ENCODE results near the gene SPG7.

Gene SPG7

DNA sequence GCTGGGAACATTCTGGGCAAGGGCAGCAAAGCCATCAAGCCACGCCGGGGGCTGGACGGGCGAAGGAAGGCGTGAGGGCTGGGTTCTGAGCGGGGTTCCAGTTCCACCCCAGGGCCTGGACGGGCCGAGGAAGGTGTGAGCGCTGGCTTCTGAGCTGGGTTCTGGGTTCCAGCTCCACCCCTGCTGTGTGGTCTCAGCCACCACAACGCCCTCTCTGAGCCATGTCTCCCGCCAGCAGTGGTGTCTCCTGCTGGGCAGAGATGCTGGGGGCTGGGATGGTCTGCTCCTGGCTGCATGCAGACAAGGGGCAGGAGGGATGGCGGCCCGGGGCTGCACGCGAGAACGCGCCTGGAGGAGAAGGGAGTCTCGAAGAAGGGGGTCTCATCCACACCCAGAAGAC is 63.4 kb downstream of the SPG7 start:
- TF ChIP-seq, protein P1, sequence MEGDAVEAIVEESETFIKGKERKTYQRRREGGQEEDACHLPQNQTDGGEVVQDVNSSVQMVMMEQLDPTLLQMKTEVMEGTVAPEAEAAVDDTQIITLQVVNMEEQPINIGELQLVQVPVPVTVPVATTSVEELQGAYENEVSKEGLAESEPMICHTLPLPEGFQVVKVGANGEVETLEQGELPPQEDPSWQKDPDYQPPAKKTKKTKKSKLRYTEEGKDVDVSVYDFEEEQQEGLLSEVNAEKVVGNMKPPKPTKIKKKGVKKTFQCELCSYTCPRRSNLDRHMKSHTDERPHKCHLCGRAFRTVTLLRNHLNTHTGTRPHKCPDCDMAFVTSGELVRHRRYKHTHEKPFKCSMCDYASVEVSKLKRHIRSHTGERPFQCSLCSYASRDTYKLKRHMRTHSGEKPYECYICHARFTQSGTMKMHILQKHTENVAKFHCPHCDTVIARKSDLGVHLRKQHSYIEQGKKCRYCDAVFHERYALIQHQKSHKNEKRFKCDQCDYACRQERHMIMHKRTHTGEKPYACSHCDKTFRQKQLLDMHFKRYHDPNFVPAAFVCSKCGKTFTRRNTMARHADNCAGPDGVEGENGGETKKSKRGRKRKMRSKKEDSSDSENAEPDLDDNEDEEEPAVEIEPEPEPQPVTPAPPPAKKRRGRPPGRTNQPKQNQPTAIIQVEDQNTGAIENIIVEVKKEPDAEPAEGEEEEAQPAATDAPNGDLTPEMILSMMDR (IDR thresholded peaks at IDR 0.05; ENCODE audit: low read depth, low read length, missing control alignments), result no peak
- no peak for DNase-seq
- no peak overlapping the region for H3K4me3 ChIP-seq (ENCODE audit: low read depth, low read length)
- H3K27ac ChIP-seq, result no peak overlapping the region
- in situ Hi-C loops (cut with HindIII; ENCODE audit: low pct_ligation_motif_present, low sequenced_read_pairs), result no loop called here
- H3K27me3 ChIP-seq (replicated peaks), result no peaks in the 10 kb centered on the region
- no peaks in the 10 kb centered on the region for H3K36me3 ChIP-seq (replicated peaks)

DNA sequence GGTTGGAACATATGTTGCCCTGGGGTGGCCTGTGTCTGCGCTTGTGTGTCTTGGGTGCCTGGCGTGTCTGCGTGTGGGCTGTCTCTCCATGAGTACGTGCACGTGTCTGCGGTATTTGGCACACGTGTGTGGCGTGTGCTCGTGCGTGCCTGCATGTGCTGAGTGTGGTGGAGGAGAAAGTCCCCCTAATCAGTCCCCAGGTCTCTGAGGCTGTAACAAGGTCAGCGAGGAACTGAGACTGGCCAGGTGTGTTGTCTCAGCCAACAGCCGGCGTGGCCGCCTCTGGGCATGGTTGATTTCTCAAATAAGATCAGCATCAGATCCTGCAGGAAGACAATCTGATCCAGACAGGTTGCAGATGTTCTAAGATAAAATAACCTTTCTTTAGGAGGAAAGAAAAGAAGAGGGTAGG is 63.9 kb downstream of the SPG7 start:
- H3K36me3 ChIP-seq (replicated peaks), result no peaks in the 10 kb centered on the region
- no peak overlapping the region for H3K4me3 ChIP-seq (ENCODE audit: low read depth, low read length)
- H3K27ac ChIP-seq, result no peak overlapping the region
- TF ChIP-seq, protein P1 (IDR thresholded peaks at IDR 0.05; ENCODE audit: low read depth, low read length, missing control alignments), result no peak
- no peaks in the 10 kb centered on the region for H3K27me3 ChIP-seq (replicated peaks)
- in situ Hi-C loops (cut with HindIII; ENCODE audit: low pct_ligation_motif_present, low sequenced_read_pairs), result no loop called here
- DNase-seq, result no peak

DNA sequence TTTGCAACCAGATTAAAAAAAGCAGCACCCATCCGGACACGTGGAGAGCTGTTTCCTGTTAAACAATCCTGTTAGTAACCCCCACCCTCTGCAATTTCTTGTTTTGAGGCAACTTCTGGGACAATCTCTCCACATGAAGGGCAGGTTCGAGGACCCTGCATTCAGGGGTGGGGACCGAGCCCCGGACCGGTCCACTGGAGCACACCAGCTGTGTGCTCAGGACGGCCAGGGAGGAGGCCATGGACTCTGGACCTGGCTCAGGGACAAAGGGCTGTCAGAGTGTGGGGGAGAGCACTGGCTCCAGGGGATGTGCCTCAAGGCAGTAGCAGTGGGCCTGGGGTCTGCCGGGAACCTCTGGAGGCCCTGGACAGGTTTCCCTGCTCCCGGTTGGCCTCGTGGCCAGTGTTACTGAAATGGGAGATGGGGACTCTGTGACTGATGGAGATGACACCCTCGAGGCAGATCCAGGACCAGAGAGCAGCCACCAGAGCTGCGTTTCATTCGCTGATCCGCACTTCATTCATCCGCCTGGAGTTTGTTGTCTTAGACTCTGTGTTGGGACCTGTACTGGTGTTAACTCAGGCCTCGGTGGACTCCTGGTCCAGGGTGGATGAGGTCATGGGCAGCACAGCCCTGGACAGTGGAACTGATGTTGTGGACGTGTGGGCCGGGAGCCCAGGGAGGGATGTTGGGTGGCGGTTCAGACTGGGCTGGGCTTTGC is 64.4 kb downstream of the SPG7 start:
- Histone ChIP-seq H3K4me3 (ENCODE audit: low read depth, low read length) (no peak overlapping the region), H3K36me3 (replicated peaks) (no peaks in the 10 kb centered on the region), H3K27ac (no peak overlapping the region), H3K27me3 (replicated peaks) (no peaks in the 10 kb centered on the region)
- TF ChIP-seq, protein P1 (IDR thresholded peaks at IDR 0.05; ENCODE audit: low read depth, low read length, missing control alignments), result no peak
- DNase-seq, result no peak
- in situ Hi-C loops (cut with HindIII; ENCODE audit: low pct_ligation_motif_present, low sequenced_read_pairs), result no loop called here

DNA sequence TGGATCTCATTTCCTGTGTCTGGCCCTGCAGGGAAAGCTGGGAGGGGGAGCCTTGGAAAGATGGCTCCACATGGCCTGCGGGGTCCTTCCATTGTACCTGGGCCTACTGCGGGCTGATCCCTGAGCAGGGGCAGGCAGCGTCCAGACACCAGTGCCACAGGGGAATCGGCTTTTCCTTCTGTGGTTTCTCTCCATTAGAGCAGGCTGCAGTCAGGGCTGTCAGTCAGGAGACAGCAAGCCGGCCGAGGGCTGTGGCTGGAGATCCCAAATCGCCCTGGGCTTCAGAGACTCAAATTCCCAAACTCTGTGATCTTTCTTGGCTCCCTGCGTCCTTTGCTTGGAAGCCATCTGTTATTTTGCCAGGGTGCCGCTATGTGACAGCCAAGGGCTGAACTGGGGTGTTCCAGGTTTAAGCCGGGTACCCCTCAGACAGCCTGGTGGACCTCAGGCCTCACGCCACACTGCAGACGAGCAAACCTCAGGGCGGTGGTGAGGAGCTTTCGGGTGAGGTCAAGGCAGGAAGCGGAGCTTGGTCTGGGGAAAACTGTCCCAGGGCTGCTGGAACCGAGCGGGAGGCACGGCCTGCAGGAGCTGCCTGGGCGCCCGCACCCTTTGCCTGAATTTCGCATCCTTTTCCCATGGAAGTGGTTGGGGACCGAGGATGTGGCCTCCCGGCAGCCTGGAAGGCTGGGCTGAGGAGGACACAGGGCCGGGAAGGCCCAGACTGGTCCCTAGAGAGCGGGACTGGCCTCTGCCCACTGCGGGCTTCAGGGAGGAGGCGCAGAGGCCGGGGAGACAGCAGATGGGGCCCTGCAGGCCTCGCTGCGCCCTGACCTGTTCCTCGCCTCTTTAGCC is 65.8 kb downstream of the SPG7 start:
- TF ChIP-seq, protein P1 (IDR thresholded peaks at IDR 0.05; ENCODE audit: low read depth, low read length, missing control alignments), result no peak
- Histone ChIP-seq H3K4me3 (ENCODE audit: low read depth, low read length) (no peak overlapping the region), H3K36me3 (replicated peaks) (no peaks in the 10 kb centered on the region), H3K27me3 (replicated peaks) (no peaks in the 10 kb centered on the region), H3K27ac (no peak overlapping the region)
- DNase-seq, result no peak
- in situ Hi-C loops (cut with HindIII; ENCODE audit: low pct_ligation_motif_present, low sequenced_read_pairs), result no loop called here

DNA sequence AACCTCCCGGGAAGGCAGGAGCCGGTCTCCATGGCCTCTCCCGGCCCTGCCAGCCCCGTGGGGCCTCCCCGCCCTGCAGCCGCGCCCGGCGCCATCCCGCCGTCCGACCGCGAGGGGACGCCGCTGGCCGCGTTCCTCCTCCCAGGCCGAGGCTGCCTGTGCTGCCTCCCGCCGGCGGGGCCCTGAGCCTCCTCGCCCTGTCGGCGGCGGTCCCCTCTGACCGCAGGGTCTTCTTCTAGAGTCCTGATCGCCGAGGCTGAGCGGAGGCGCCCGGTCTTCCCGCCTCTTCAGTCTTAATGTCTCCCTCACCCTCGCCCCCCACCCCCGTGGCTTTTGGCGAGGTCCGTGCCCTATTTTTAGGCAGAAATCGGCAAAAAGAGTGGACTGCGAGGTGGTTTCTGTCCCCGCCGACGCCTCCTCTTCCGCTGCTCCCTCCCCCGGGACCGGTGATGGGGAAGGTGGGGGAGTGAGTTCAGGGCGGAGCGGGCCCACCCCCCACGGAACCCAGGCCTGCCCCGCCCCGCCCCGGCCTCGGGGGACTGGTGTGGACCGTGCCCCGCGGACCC is 66.6 kb downstream of the SPG7 start:
- Histone ChIP-seq H3K4me3 (ENCODE audit: low read depth, low read length) (peak overlapping the region; percentile 46), H3K27me3 (replicated peaks) (no peaks in the 10 kb centered on the region)

More for the DNA sequence above, 66.6 kb downstream of the SPG7 start:
- no peak for DNase-seq
- in situ Hi-C loops (cut with HindIII; ENCODE audit: low pct_ligation_motif_present, low sequenced_read_pairs), result no loop called here
- no peaks in the 10 kb centered on the region for H3K36me3 ChIP-seq (replicated peaks)
- TF ChIP-seq, protein P1 (IDR thresholded peaks at IDR 0.05; ENCODE audit: low read depth, low read length, missing control alignments), result peak; percentile 59
- H3K27ac ChIP-seq, result no peak overlapping the region
